Spleen (tissue), 11 donors: ENCODE results near the gene PPDPF. TPM values are rescaled to one million over a fixed set of nuclear protein-coding genes. Genes with fewer than 3 reads are reported as not detected.

Experiments used
- DNase-seq: peaks from one replicate; pipeline ENCODE4 v3.0.0-alpha.2; 2020
- H3K27ac ChIP-seq, 8 donors: fragments of 200-600 bp; sonication (generic) in 7 of 8; 1 replicate in 4 of 8; 2 replicates in 4 of 8; pipeline versions ENCODE4 v1.5.0 to v1.8.0; 2016 to 2021; ENCODE audit warnings: inconsistent platforms in 4 of 8, mild to moderate bottlenecking in 4 of 8, moderate library complexity in 1 of 8
- H3K27me3 ChIP-seq, 7 donors: fragments of 200-600 bp; sonication (generic) in 6 of 7; replicated peaks in 1 of 7; 1 replicate in 4 of 7; 2 replicates in 3 of 7; pipeline versions ENCODE4 v1.5.0 to v1.8.0; 2016 to 2021; ENCODE audit warnings: inconsistent platforms in 3 of 7, mild to moderate bottlenecking in 1 of 7
- H3K36me3 ChIP-seq, 6 donors: fragments of 200-600 bp; sonication (generic) in 5 of 6; 1 replicate in 4 of 6; 2 replicates in 2 of 6; pipeline versions ENCODE4 v1.5.0 to v1.8.0; 2016 to 2021; ENCODE audit warnings: inconsistent platforms in 2 of 6
- H3K4me1 ChIP-seq, 6 donors: fragments of 200-600 bp; sonication (generic) in 5 of 6; 1 replicate in 3 of 6; 2 replicates in 3 of 6; pipeline versions ENCODE4 v1.5.0 to v1.8.0; 2016 to 2021; ENCODE audit warnings: inconsistent platforms in 3 of 6
- H3K4me3 ChIP-seq, 8 donors: fragments of 200-600 bp; sonication (generic) in 7 of 8; 1 replicate in 4 of 8; 2 replicates in 4 of 8; pipeline versions ENCODE4 v1.5.0 to v1.8.0; 2016 to 2021; ENCODE audit warnings: inconsistent platforms in 4 of 8, mild to moderate bottlenecking in 4 of 8, moderate library complexity in 2 of 8
- H3K9me3 ChIP-seq, 8 donors: fragments of 200-600 bp; sonication (generic) in 7 of 8; 1 replicate in 4 of 8; 2 replicates in 4 of 8; pipeline versions ENCODE4 v1.5.0 to v1.8.0; 2016 to 2021; ENCODE audit warnings: inconsistent platforms in 4 of 8
- POLR2A ChIP-seq, 3 donors: fragments of 450-650 bp; IDR thresholded peaks; one replicate each; pipeline ENCODE4 v1.5.1; 2017; ENCODE audit warnings: antibody characterized with exemption in 3 of 3, mild to moderate bottlenecking in 1 of 3
- POLR2AphosphoS5 ChIP-seq, 3 donors: sonication (generic); formaldehyde crosslinking; IDR thresholded peaks; one replicate each; pipeline ENCODE4 v1.5.1; 2017; ENCODE audit warnings: antibody characterized with exemption in 3 of 3
- WGBS, 5 donors: extraction: QIAGEN DNeasy Blood & Tissue Kit in 3 of 5; methylation state at CpG; one replicate each; pipeline versions ENCODE4 v1.1.5 to v1.1.7; 2013 to 2018; 5-methylcytosine and 5-hydroxymethylcytosine counted together
- intact Hi-C: fragments of 100-400 bp; cut with DNase I; formaldehyde crosslinking; loops from one replicate; pipeline ENCODE4 v1.15.0; 2023; ENCODE audit warnings: low total_unique reads
- polyA plus RNA-seq, 3 donors: library from polyadenylated mRNA; stranded (reverse); fragments of 200-250 nt; gene quantifications; one replicate each; pipeline ENCODE4 v1.2.1, GENCODE V29; 2013
- total RNA-seq, 7 donors: library from RNA; depleted of rRNA in 3 of 7; stranded (reverse); fragments of >200 nt in 3 of 7; fragmentation: NEBNext Ultra II Directional in 4 of 7; extraction: Animal tissue kit (Norgen Biotek cat#: 25700) in 4 of 7; gene quantifications; one replicate each; pipeline versions ENCODE4 v1.1.0 to v1.2.1, GENCODE V29; 2016 to 2021
- TF ChIP-seq, protein P1 (sequence below), 11 experiments: fragments of 200-600 bp in 7 of 11; fragments of 450-650 bp in 4 of 11; sonication (generic) in 4 of 11; IDR thresholded peaks in 8 of 11; conservative IDR thresholded peaks in 3 of 11; 1 replicate in 7 of 11; 2 replicates in 4 of 11; pipeline versions ENCODE4 v1.4.0 to v1.8.0; 2016 to 2021; ENCODE audit warnings: antibody characterized with exemption in 11 of 11, inconsistent platforms in 4 of 11, mild to moderate bottlenecking in 1 of 11
- donor health status: healthy with polysubstance abuse.
- donor health status: DM: no; HTN: no; CAD: no; lungs with moderate emphysema.
- donor health status: DM: no; HTN: no; CAD: no.
- donor health status: Bipolar disorder and iron deficiency.
- donor health status: healthy.
- donor health status: DM: no; HTN: no; CAD: no.
- donor health status: DM: yes; HTN: yes; CAD: no.

Gene PPDPF
- total and polyA plus RNA-seq, 10 donors, result 68.8 to 275 (median 124) TPM

DNA sequence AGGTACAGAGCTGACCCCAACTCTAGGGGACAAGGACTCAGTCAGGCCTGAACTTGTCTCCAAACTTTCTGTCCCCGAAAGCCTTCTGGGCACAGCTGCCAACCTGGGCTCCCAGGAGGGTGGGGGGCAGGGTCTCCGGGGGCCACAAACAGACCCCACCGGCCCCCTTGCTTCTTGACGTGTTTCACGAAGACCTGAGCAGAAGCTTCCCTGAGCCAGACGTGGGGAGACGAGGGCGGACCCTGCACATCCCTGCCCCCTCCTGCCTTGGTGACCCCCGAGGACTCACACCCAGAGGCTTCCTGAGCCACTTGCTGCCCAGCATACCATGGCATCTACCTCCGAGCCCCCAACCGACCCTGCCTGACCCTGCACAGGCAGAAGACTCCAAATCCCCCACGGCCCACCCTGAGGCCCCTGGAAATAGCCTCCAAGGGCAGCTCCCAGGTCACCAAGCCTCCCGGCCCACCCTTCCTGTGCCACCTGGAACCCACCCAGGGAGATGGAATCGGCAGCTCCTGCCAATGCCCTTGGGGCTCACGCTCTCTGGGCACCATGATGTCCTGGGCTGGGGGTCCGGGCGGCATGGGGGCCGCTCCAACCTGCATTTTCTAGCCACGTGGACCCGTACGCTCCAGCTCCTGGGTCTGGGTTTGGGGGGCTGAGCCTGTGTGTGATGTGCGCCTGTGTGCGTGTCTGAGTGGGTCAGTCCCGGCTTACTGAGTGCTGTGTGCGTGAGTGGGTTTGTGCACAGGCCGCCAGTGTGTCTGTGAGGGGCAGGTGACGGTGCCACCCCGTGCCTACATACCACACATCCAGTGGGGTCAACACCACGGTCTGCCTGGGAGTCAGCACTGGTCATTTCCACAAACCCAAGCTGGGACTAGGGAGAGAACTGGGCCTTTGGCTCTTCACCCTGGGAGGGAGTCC lies 19.1 kb downstream of the PPDPF start:
- H3K9me3 ChIP-seq, result no peaks in the 10 kb centered on the region
- H3K27ac ChIP-seq, result peak overlapping the region in 1 of 8 donors; percentile 88
- H3K4me3 ChIP-seq, result no peak overlapping the region
- TF ChIP-seq, protein P1, sequence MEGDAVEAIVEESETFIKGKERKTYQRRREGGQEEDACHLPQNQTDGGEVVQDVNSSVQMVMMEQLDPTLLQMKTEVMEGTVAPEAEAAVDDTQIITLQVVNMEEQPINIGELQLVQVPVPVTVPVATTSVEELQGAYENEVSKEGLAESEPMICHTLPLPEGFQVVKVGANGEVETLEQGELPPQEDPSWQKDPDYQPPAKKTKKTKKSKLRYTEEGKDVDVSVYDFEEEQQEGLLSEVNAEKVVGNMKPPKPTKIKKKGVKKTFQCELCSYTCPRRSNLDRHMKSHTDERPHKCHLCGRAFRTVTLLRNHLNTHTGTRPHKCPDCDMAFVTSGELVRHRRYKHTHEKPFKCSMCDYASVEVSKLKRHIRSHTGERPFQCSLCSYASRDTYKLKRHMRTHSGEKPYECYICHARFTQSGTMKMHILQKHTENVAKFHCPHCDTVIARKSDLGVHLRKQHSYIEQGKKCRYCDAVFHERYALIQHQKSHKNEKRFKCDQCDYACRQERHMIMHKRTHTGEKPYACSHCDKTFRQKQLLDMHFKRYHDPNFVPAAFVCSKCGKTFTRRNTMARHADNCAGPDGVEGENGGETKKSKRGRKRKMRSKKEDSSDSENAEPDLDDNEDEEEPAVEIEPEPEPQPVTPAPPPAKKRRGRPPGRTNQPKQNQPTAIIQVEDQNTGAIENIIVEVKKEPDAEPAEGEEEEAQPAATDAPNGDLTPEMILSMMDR (IDR thresholded peaks at IDR 0.05 in 8 of 11, conservative IDR thresholded peaks at IDR 0.05 in 3 of 11), result no peak
- TF ChIP-seq POLR2AphosphoS5 (IDR thresholded peaks at IDR 0.05), result peak in 1 of 3 donors; percentile 7
- TF ChIP-seq POLR2A (IDR thresholded peaks at IDR 0.05), result no peak
- peaks cover 26 to 90% (median 66%) of the 10 kb centered on the region in 6 donors for H3K4me1 ChIP-seq
- 82 to 95% (median 87%) methylated on average over 15 to 29 of the region's 29 CpGs for WGBS, 5 donors
- peaks cover 0 to 8% (median 0%) of the 10 kb centered on the region in 7 donors for H3K27me3 ChIP-seq
- DNase-seq, result no peak
- no peaks in the 10 kb centered on the region for H3K36me3 ChIP-seq
- intact Hi-C loops, result loop anchor here (5.0 to 10.0 kb wide), 2 partner anchors 115 to 433 kb away; partner anchors contain the start of genes RTEL1 and STMN3

DNA sequence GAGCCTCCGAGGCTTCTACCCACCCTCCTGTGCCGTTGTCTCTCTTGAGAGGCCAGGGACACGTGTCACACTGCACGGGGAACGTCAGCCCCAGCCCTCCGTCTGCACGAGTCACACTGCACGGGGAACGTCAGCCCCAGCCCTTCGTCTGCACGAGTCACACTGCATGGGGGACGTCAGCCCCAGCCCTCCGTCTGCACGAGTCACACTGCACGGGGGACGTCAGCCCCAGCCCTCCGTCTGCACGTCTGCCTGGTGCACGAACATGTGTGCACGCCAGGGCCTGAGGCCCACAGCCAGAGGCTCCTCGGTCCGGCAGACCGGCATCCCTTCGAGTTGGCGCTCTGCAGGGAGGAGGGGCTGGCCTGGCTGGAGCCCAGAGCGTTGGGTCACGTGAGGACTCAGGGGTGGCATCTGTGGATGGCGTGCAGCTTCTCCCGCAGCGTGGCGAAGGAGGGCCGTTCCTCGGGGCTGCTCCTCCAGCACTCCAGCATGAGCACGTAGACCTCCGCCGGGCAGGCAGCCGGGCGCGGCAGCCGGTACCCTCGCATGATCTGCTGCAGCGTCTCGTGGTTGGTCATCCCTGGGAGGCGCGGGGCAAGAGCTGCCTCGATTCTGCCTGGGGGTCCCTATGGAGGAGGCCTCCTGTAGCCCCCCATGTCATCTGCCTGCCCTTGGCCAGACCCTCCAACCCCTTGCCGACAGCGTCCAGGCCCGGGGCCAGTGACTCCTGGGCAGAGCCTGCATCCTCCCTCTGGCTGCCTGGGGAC lies 20.0 kb downstream of the PPDPF start:
- H3K9me3 ChIP-seq, result no peaks in the 10 kb centered on the region
- intact Hi-C loops, result no loop called here
- peak overlapping the region in 4 of 8 donors; percentile 69 to 88 (median 82) for H3K27ac ChIP-seq
- no peaks in the 10 kb centered on the region for H3K36me3 ChIP-seq
- no peak for DNase-seq
- no peak overlapping the region for H3K4me3 ChIP-seq
- no peaks in the 10 kb centered on the region for H3K27me3 ChIP-seq
- TF ChIP-seq POLR2A (IDR thresholded peaks at IDR 0.05), result no peak
- TF ChIP-seq POLR2AphosphoS5 (IDR thresholded peaks at IDR 0.05), result no peak
- TF ChIP-seq, protein P1 (IDR thresholded peaks at IDR 0.05 in 8 of 11, conservative IDR thresholded peaks at IDR 0.05 in 3 of 11), result no peak
- 67 to 84% (median 79%) methylated on average over 35 to 49 of the region's 49 CpGs for WGBS, 5 donors
- peaks cover 26 to 91% (median 66%) of the 10 kb centered on the region in 6 donors for H3K4me1 ChIP-seq

DNA sequence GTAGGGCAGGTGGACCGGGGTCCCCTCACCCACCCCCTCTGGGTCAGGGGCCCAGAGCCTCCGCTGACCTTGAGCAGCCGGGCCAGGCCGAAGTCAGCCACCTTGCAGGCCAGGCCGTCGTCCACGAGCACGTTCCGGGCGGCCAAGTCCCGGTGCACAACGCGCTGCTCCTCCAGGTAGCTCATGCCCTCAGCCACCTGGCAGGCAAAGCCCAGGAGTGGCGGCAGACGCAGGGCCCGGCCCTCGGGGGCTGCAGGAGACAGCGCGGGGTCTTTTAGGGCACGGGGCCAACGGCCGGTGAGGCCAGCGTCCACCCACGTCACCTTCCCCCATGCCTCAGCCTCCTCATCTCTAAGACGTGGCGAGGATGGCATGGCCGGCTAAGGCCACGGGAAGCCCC lies 20.8 kb downstream of the PPDPF start:
- intact Hi-C loops, result no loop called here
- TF ChIP-seq POLR2A (IDR thresholded peaks at IDR 0.05), result no peak
- TF ChIP-seq, protein P1 (IDR thresholded peaks at IDR 0.05 in 8 of 11, conservative IDR thresholded peaks at IDR 0.05 in 3 of 11), result no peak
- TF ChIP-seq POLR2AphosphoS5 (IDR thresholded peaks at IDR 0.05), result no peak
- Histone ChIP-seq H3K27me3 (peaks cover 0 to 3% (median 0%) of the 10 kb centered on the region in 7 donors), H3K4me3 (peak overlapping the region in 1 of 8 donors; percentile 43), H3K27ac (peak overlapping the region in 7 of 8 donors; percentile 54 to 88 (median 79)), H3K9me3 (no peaks in the 10 kb centered on the region), H3K36me3 (no peaks in the 10 kb centered on the region), H3K4me1 (peaks cover 24 to 96% (median 71%) of the 10 kb centered on the region in 6 donors)
- DNase-seq, result no peak
- 91 to 97% (median 92%) methylated on average over 7 to 28 of the region's 28 CpGs for WGBS, 5 donors
